Thyroid gland (tissue), 4 donors: ENCODE measurements around the gene CELF4. TPM values are rescaled to one million over a fixed set of nuclear protein-coding genes. Genes with fewer than 3 reads are reported as not detected.

Experiments
- DNase-seq, 2 donors: peaks; one replicate each; pipeline ENCODE4 v3.0.0-alpha.2; 2019
- H3K27ac ChIP-seq, 3 donors: fragments of 200-600 bp; sonication (generic); 1 replicate in 2 of 3; 2 replicates in 1 of 3; pipeline ENCODE4 v1.5.1; 2016 to 2019; ENCODE audit warnings: mild to moderate bottlenecking in 1 of 3, moderate library complexity in 1 of 3
- H3K27me3 ChIP-seq: fragments of 200-600 bp; sonication (generic); one replicate; pipeline ENCODE4 v1.5.1; 2019
- H3K36me3 ChIP-seq, 2 donors: fragments of 200-600 bp; sonication (generic); one replicate each; pipeline ENCODE4 v1.5.1; 2016 to 2019
- H3K4me1 ChIP-seq, 2 donors: fragments of 200-600 bp; sonication (generic); one replicate each; pipeline ENCODE4 v1.5.1; 2017 to 2019
- H3K4me3 ChIP-seq, 3 donors: fragments of 200-600 bp; sonication (generic); replicated peaks in 1 of 3; 1 replicate in 2 of 3; 2 replicates in 1 of 3; pipeline ENCODE4 v1.5.1; 2016; ENCODE audit warnings: mild to moderate bottlenecking in 1 of 3
- H3K9me3 ChIP-seq: fragments of 200-600 bp; sonication (generic); one replicate; pipeline ENCODE4 v1.5.1; 2017
- POLR2A ChIP-seq, 2 donors: fragments of 450-650 bp; IDR thresholded peaks; one replicate each; pipeline ENCODE4 v1.6.1; 2017; ENCODE audit warnings: antibody characterized with exemption in 2 of 2, mild to moderate bottlenecking in 2 of 2, moderate library complexity in 1 of 2
- WGBS, 2 donors: methylation state at CpG; one replicate each; pipeline ENCODE4 v1.1.5; 2017; 5-methylcytosine and 5-hydroxymethylcytosine counted together
- intact Hi-C: fragments of 100-400 bp; cut with DNase I; formaldehyde crosslinking; loops from one replicate; pipeline ENCODE4 v1.15.1; 2023
- total RNA-seq, 4 donors: library from RNA; depleted of rRNA; stranded (reverse); fragments of >200 nt; gene quantifications; one replicate each; pipeline ENCODE4 v1.2.3, GENCODE V29; 2016
- TF ChIP-seq, protein P1 (sequence below), 6 experiments: fragments of 200-600 bp in 3 of 6; fragments of 450-650 bp in 3 of 6; sonication (generic) in 3 of 6; IDR thresholded peaks; one replicate each; pipeline ENCODE4 v1.5.1; 2016 to 2019; ENCODE audit warnings: antibody characterized with exemption in 6 of 6, mild to moderate bottlenecking in 2 of 6, inconsistent platforms in 1 of 6, moderate library complexity in 1 of 6

CELF4 gene
- total RNA-seq, 4 donors from 2014 or later = 4.3 TPM; not detected in 3

GRCh38 chr18:37435150-37435867 is 130.3 kb downstream of the CELF4 start:
- H3K27me3 ChIP-seq = no peaks in the 10 kb centered on the region
- 78 to 79% methylated on average over 5 of the region's 5 CpGs for WGBS, 2 donors
- intact Hi-C loops = no loop called here

DNA sequence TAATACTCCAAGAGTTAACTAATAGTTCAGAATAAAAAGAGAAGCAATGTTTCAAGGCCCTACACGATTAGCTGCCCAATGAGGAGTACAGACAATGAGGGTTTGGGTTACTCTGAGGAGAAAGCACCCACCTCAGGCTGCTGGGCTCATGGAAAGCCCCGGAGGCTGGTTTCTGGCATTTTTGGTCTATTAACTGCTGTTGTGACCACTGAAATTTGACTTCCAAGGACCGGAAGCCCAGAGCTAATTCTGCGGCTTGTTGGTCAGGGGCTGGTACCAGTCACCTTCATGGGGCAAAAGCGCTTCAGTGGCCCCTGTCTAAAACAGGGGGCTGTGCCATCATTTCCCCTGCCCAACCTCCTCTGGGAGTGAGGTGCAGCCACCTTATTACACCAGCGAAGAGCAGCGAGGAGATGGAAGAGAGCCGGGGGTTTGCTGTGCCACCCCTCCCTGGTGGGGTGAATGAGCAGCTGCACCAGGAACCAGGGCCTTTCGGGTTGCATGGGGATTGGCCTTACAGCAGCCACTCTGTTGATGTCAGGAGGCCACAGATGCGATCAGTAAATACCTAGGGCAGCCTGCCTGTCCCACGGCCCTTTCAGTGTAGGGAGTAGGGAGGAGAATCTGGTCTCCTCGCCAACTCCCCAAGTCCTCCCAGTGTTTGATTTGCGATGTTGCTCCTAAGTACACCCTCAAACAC is 131.3 kb downstream of the CELF4 start:
- Histone ChIP-seq H3K4me1 (no peaks in the 10 kb centered on the region), H3K9me3 (no peaks in the 10 kb centered on the region), H3K27me3 (no peaks in the 10 kb centered on the region), H3K36me3 (no peaks in the 10 kb centered on the region), H3K27ac (no peak overlapping the region), H3K4me3 (no peak overlapping the region)
- DNase-seq = no peak
- TF ChIP-seq, protein P1, sequence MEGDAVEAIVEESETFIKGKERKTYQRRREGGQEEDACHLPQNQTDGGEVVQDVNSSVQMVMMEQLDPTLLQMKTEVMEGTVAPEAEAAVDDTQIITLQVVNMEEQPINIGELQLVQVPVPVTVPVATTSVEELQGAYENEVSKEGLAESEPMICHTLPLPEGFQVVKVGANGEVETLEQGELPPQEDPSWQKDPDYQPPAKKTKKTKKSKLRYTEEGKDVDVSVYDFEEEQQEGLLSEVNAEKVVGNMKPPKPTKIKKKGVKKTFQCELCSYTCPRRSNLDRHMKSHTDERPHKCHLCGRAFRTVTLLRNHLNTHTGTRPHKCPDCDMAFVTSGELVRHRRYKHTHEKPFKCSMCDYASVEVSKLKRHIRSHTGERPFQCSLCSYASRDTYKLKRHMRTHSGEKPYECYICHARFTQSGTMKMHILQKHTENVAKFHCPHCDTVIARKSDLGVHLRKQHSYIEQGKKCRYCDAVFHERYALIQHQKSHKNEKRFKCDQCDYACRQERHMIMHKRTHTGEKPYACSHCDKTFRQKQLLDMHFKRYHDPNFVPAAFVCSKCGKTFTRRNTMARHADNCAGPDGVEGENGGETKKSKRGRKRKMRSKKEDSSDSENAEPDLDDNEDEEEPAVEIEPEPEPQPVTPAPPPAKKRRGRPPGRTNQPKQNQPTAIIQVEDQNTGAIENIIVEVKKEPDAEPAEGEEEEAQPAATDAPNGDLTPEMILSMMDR (IDR thresholded peaks at IDR 0.05) = no peak
- no peak for TF ChIP-seq POLR2A (IDR thresholded peaks at IDR 0.05)
- intact Hi-C loops = no loop called here
- WGBS, 2 donors = 78 to 87% methylated on average over 13 of the region's 13 CpGs

More at GRCh38 chr18:37435150-37435867, 130.3 kb downstream of the CELF4 start:
- Histone ChIP-seq H3K9me3 (no peaks in the 10 kb centered on the region), H3K4me3 (no peak overlapping the region), H3K4me1 (no peaks in the 10 kb centered on the region), H3K36me3 (no peaks in the 10 kb centered on the region), H3K27ac (no peak overlapping the region)
- TF ChIP-seq, protein P1 (IDR thresholded peaks at IDR 0.05) = no peak
- TF ChIP-seq POLR2A (IDR thresholded peaks at IDR 0.05) = no peak
- DNase-seq = no peak

DNA sequence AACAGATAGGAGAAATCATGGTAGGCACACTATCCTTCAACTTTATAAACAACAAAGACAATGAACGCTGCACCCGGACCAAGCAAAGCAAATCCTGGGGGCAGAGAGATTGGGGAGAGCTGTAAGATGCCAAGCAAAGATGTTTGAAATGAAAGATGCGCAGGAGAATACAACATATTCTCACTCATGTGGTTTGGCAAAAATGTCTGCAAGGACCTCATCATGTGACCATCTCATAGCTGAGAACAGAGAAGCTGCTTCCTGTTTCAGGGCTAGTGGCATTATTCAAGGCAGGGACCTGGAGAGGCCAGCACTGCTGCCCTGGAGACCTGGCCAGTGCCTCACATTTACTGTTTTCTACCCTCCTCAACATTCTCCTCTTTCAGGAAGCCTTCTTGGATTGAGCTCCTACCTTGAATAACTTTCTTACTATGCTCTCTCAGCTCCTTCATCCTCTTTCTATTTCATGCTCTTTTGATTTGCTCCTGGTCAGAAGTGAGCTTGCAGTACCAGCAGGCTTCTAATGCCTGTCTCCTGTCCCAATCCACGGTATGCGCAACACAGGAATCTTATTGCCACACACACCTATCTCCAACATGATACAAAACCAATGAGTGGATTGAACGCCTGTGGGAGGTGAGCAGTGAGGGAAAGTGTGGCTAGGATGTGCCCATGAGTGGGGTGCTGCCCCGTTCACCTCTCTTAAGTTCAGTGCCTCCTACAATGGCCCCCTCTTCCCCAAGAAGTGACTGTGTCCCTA is 133.0 kb downstream of the CELF4 start:
- intact Hi-C loops = no loop called here
- no peak overlapping the region for H3K27ac ChIP-seq
- no peaks in the 10 kb centered on the region for H3K27me3 ChIP-seq
- 89 to 91% methylated on average over 7 of the region's 7 CpGs for WGBS, 2 donors
- TF ChIP-seq POLR2A (IDR thresholded peaks at IDR 0.05) = no peak
- TF ChIP-seq, protein P1 (IDR thresholded peaks at IDR 0.05) = no peak
- H3K4me1 ChIP-seq = no peaks in the 10 kb centered on the region
- no peaks in the 10 kb centered on the region for H3K36me3 ChIP-seq
- DNase-seq = no peak
- H3K4me3 ChIP-seq = no peak overlapping the region
- no peaks in the 10 kb centered on the region for H3K9me3 ChIP-seq

- Histone ChIP-seq H3K36me3 (no peaks in the 10 kb centered on the region), H3K9me3 (no peaks in the 10 kb centered on the region), H3K4me1 (no peaks in the 10 kb centered on the region), H3K4me3 (no peak overlapping the region), H3K27me3 (no peaks in the 10 kb centered on the region), H3K27ac (no peak overlapping the region)
- intact Hi-C loops = no loop called here
- DNase-seq = no peak
- WGBS, 2 donors = 67 to 72% methylated on average over 5 to 6 of the region's 6 CpGs
- TF ChIP-seq POLR2A (IDR thresholded peaks at IDR 0.05) = no peak
- TF ChIP-seq, protein P1 (IDR thresholded peaks at IDR 0.05) = no peak
Measured at GRCh38 chr18:37430357-37431076, 135.1 kb downstream of the CELF4 start.
